HEK293T (cell line): Measurements from ENCODE around the gene B3GAT3.
A peak's percentile ranks its signal among the peaks of the same experiment; 100 is the strongest.

Source experiments
- CTCF ChIA-PET: fragments of 350-600 bp; formaldehyde crosslinking; extraction: SDS; loops from one replicate; lab custom pipeline; 2021; ENCODE audit warnings: antibody characterized with exemption, inconsistent platforms; lab: Yijun Ruan, JAX
- POLR2A ChIA-PET: fragments of 350-600 bp; formaldehyde crosslinking; extraction: SDS; loops from one replicate; lab custom pipeline; 2020; ENCODE audit warnings: antibody characterized with exemption, inconsistent platforms; lab: Yijun Ruan, JAX
- DNase-seq: peaks from one replicate; pipeline ENCODE4 v3.0.0; 2012; ENCODE audit warnings: mixed read lengths; ENCODE audit errors: extremely low spot score
- ARNT ChIP-seq: fragments of 450-650 bp; IDR thresholded peaks from 2 replicates; pipeline ENCODE4 v1.6.1; 2017; ENCODE audit warnings: mild to moderate bottlenecking
- BHLHE40 ChIP-seq: fragments of 450-650 bp; IDR thresholded peaks from 2 replicates; pipeline ENCODE4 v1.6.1; 2016; ENCODE audit warnings: mild to moderate bottlenecking, moderate library complexity, borderline replicate concordance
- CTBP1 ChIP-seq: fragments of 450-650 bp; IDR thresholded peaks from 2 replicates; pipeline ENCODE4 v1.6.1; 2016; ENCODE audit warnings: borderline replicate concordance
- ELF4 ChIP-seq: fragments of 450-650 bp; IDR thresholded peaks from 2 replicates; pipeline ENCODE4 v1.6.1; 2017; ENCODE audit warnings: antibody characterized with exemption
- FOXA1 ChIP-seq: fragments of 450-650 bp; IDR thresholded peaks from 2 replicates; pipeline ENCODE4 v1.6.1; 2016; ENCODE audit warnings: mild to moderate bottlenecking
- FOXK2 ChIP-seq: fragments of 450-650 bp; IDR thresholded peaks from 2 replicates; pipeline ENCODE4 v1.6.1; 2016; ENCODE audit warnings: mild to moderate bottlenecking
- FOXM1 ChIP-seq: fragments of 450-650 bp; IDR thresholded peaks from 2 replicates; pipeline ENCODE4 v1.6.1; 2017; ENCODE audit warnings: mild to moderate bottlenecking, borderline replicate concordance
- HDGF ChIP-seq: fragments of 450-650 bp; IDR thresholded peaks from 2 replicates; pipeline ENCODE4 v1.6.1; 2017; ENCODE audit warnings: antibody characterized with exemption, borderline replicate concordance
- L3MBTL2 ChIP-seq: fragments of 450-650 bp; conservative IDR thresholded peaks from 2 replicates; pipeline ENCODE4 v1.6.1; 2016; ENCODE audit warnings: mild to moderate bottlenecking
- LEF1 ChIP-seq: fragments of 450-650 bp; IDR thresholded peaks from 2 replicates; pipeline ENCODE4 v1.6.1; 2017; ENCODE audit warnings: mild to moderate bottlenecking, borderline replicate concordance
- NFRKB ChIP-seq: fragments of 450-650 bp; IDR thresholded peaks from 2 replicates; pipeline ENCODE4 v1.6.1; 2016; ENCODE audit warnings: mild to moderate bottlenecking, moderate library complexity
- SP1 ChIP-seq: fragments of 450-650 bp; IDR thresholded peaks from 2 replicates; pipeline ENCODE4 v1.6.1; 2017
- SUZ12 ChIP-seq: fragments of 450-650 bp; IDR thresholded peaks from 2 replicates; pipeline ENCODE4 v1.6.1; 2016; ENCODE audit warnings: mild to moderate bottlenecking
- TARDBP ChIP-seq: fragments of 450-650 bp; IDR thresholded peaks from 2 replicates; pipeline ENCODE4 v1.6.1; 2016
- ZNF384 ChIP-seq: fragments of 450-650 bp; IDR thresholded peaks from 2 replicates; pipeline ENCODE4 v1.6.1; 2016
- TF ChIP-seq, protein P1 (sequence below): fragments of 450-650 bp; IDR thresholded peaks from 2 replicates; pipeline ENCODE4 v1.6.1; 2016

B3GAT3 gene

DNA sequence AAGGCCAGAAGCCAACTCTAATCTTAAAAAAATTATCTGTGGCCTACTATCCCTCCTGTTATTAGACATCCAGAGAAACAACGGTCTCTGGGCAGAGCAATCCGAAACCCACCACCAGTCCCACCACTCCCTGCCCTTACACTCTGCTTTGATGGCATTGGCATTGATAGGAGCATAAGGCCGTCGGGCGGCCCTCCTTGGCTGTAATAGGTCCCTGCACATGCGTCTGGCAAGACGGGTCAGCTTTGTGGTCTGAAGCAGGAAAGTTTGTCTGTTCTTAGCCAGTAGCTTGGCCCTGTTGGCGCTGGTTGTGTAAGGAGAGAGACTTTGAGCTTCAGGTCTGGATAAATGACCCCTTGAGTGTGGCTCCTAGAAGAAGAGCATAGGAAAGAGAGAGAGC is 26.7 kb downstream of the B3GAT3 start:
- ChIA-PET CTCF (interaction anchor here (0.5 to 0.6 kb wide), 2 partner anchors 173 to 649 kb away, joined by 3 to 5 read pairs; no protein-coding TSS in a partner anchor), POLR2A (interaction anchor here (1.2 to 5.8 kb wide), 2 partner anchors 16 to 101 kb away, joined by 4 to 168 read pairs; partner anchors contain the start of gene EEF1G)
- DNase-seq = no peak
- TF ChIP-seq FOXA1 (no peak), HDGF (no peak), LEF1 (no peak), L3MBTL2 (no peak), SP1 (no peak), NFRKB (no peak)
- TF ChIP-seq, protein P1, sequence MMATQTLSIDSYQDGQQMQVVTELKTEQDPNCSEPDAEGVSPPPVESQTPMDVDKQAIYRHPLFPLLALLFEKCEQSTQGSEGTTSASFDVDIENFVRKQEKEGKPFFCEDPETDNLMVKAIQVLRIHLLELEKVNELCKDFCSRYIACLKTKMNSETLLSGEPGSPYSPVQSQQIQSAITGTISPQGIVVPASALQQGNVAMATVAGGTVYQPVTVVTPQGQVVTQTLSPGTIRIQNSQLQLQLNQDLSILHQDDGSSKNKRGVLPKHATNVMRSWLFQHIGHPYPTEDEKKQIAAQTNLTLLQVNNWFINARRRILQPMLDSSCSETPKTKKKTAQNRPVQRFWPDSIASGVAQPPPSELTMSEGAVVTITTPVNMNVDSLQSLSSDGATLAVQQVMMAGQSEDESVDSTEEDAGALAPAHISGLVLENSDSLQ = no peak

DNA sequence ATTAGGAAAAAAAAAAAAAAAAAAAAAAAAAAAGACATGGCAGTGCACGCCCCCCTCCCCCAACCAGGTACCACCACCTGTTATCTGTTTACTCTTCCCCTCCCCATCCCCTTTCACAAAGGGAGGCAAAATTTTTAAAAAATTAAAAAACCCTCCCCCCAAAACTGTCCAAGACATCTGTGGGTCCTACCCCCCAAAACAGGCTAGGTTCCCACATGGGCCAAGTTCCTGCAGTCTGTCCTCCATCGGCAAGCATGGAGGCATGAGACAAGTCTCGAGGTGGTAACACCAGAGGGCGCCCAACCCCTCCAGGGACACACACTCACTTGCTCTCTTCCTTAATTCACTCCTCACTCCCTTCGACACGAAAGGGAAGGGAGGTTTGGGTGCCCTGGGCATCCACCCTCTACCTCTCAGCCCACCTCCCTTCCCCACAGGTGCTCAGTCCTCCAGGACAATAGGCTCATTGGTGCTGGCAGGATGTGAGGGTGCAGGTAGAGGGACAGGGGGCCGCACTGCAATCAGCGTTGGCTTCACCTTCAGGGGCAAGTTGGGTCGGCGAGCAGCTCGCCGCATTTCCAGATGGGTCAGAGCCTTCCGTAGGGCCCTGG is 28.2 kb downstream of the B3GAT3 start:
- CTCF ChIA-PET = interaction anchor here (0.8 to 1.3 kb wide), 3 partner anchors 8 to 78 kb away, joined by 5 to 9 read pairs (median 5); partner anchors contain the start of genes EML3, MTA2 and UQCC3
- peak; percentile 63 for DNase-seq
- POLR2A ChIA-PET = interaction anchor here (0.8 to 5.8 kb wide), 16 partner anchors 7 to 288 kb away, joined by 3 to 168 read pairs (median 14); partner anchors contain the start of genes B3GAT3, C11orf98, CSKMT and EEF1G
- no peak for TF ChIP-seq NFRKB
- no peak for TF ChIP-seq FOXK2
- no peak for TF ChIP-seq SP1
- no peak for TF ChIP-seq FOXM1

DNA sequence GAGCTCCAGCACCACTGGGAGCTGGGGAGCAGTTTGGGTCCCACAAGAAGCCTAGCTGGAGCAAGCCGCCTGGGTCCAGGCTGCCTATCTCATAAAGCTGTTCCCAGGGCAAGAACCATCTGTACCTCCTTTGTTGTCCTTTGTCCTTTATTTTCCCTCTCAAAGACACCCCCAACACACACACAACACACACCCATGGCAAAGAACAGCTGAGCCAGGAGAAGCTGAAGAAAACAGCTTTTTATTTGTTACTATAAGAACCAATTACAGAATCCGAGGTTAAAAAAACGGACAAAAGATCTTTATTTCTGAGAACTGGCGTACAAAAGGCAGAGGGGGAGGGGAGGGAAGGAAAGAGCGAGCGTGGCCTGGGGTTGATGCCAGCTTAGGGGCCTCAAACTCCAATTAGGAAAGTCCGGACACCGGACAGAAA is 28.8 kb downstream of the B3GAT3 start:
- POLR2A ChIA-PET = interaction anchor here (0.9 to 5.8 kb wide), 18 partner anchors 8 to 289 kb away, joined by 3 to 168 read pairs (median 19); partner anchors contain the start of genes B3GAT3, C11orf98, CSKMT and EEF1G
- no peak for DNase-seq
- CTCF ChIA-PET = interaction anchor here (0.6 to 2.2 kb wide), 5 partner anchors 9 to 273 kb away, joined by 3 to 16 read pairs (median 3); partner anchors contain the start of gene MTA2
- no peak for TF ChIP-seq TARDBP
- no peak for TF ChIP-seq FOXK2
- TF ChIP-seq FOXA1 = no peak
- TF ChIP-seq ARNT = no peak
- TF ChIP-seq, protein P1 = no peak
- no peak for TF ChIP-seq SUZ12
- no peak for TF ChIP-seq L3MBTL2
- TF ChIP-seq FOXM1 = no peak
- no peak for TF ChIP-seq LEF1
- TF ChIP-seq CTBP1 = no peak
- no peak for TF ChIP-seq BHLHE40
- no peak for TF ChIP-seq HDGF
- no peak for TF ChIP-seq NFRKB
- no peak for TF ChIP-seq ZNF384
- no peak for TF ChIP-seq SP1
- no peak for TF ChIP-seq ELF4

DNA sequence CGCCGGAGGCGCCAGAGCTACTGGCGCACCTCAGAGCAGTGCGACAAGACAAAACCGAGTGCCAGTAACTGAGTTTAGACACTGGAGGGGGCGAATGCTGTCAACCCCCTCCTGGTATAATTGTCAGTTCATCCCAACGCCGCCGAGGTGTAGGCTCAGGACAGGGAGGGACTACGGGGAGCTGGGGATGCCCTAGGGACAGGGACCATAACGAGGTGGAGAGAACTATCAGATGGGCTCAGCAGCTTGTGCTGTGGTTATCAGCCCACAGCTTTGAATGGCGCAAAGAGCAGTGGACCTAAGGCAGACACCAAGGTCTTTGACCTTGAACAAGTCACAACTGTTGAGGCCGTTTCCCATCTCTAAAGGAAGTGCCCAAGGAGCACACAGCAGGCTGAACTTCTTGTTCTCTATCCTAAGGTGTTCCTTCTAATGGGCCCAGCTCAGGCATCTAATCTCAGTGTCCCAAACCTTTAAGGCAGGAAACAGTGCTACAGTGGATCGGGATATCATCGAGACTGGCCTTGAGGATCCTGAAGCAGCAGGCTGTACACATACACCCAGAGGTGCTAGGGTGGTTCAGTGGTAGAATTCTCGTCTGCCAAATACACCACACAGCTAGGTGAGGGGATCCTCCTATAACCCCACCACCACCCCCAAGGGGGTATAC is 29.5 kb downstream of the B3GAT3 start:
- no peak for TF ChIP-seq LEF1
- no peak for DNase-seq
- CTCF ChIA-PET = interaction anchor here (0.6 to 2.2 kb wide), 15 partner anchors 9 to 273 kb away, joined by 3 to 16 read pairs (median 3); partner anchors contain the start of gene MTA2
- POLR2A ChIA-PET = interaction anchor here (0.7 to 5.8 kb wide), 48 partner anchors 8 to 289 kb away, joined by 3 to 168 read pairs (median 6); partner anchors contain the start of genes AHNAK, B3GAT3, BSCL2 and C11orf98

DNA sequence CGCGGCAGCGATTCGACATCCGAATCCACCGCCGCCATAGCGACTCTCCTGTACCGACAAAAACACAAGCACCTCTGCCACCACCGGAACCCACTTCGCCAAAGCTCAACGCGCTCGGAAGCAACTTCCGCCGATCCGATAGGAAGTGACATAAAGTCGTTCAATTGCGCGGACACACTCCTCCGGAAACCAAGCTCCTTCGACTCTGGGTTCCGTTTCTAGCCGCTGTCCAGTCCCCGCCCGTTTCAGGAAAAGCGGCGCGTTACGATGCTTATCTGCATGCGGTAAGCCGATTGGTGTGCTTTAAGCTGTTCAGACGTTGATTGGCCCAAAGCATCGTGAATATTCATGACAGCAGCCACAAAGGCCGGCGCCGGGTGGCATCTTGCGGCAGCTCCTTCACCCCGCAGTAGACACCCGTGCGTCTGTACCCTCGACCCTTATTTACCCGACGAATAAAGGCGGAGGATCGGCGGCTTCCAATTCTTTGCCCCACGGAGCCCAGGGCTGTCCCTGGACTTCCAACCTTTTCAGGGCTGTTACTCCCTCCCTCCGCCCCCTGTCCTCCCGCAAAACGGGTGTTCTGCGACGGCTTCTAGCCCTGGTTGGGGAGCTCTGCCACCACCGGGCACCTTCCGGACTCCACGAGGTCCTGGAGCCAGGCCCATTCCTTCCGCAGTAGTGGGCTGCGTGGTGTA is 30.2 kb downstream of the B3GAT3 start, which contains the start of gene TUT1:
TUT1 (minus strand) TSS at position 76 of the 698 bp plus-strand sequence; CDS start at position 38, 38 bp downstream.
- ChIA-PET POLR2A (interaction anchor here (0.7 to 5.8 kb wide), 50 partner anchors 9 to 266 kb away, joined by 3 to 168 read pairs (median 6); partner anchors contain the start of genes AHNAK, B3GAT3, BSCL2 and C11orf98), CTCF (interaction anchor here (0.7 to 2.2 kb wide), 14 partner anchors 9 to 195 kb away, joined by 3 to 16 read pairs (median 3); partner anchors contain the start of gene MTA2)
- DNase-seq = peak; percentile 87
- TF ChIP-seq NFRKB (peak; percentile 56; the same call in 1 of the 2 replicates), FOXM1 (no peak), LEF1 (no peak), TARDBP (no peak), ARNT (no peak; the same call in 1 of the 2 replicates), SP1 (no peak), SUZ12 (no peak), BHLHE40 (no peak), ZNF384 (no peak), CTBP1 (peak; percentile 96), ELF4 (peak; percentile 77), L3MBTL2 (peak; percentile 45; the same call in 1 of the 2 replicates), FOXK2 (no peak), HDGF (no peak), FOXA1 (no peak)
- TF ChIP-seq, protein P1 = peak; percentile 90
